Measurements from ENCODE around the gene RAB25. TPM values are rescaled to one million over a fixed set of nuclear protein-coding genes. Genes with fewer than 3 reads are reported as not detected.

RAB25 gene
- polyA plus RNA-seq, 1 donor from 2014 or later, result 1.3 TPM

DNA sequence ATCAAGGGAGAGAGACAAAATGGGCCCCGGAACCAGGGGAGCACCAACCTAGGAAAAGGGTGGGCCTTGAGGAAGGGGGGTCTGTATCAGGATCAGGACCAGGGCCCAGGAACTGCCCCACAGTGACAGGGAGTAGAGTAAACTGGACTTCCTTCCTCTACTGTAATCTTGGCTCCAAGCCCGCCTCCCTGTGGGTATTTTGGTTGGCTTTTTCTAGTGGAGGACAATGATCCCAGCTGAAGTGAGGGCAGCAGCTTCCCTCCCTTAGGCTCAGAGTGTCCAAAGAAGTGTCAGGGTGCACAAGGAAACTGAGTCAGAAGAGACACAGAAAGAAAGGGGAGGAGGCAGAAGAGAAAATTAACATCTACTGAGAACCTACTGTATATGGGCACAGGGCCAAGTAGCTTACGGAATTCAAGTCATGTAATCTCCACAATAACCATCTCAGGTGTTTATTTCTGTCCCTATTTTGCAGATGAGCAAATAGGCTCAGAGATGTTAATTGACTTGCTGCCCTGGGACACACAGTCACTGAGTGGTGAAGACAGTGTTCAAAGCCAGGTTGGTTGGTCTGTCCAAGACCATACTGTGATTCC lies 12.2 kb upstream of the RAB25 start:
- TF ChIP-seq TAF1 (IDR thresholded peaks at IDR 0.05; ENCODE audit: low read depth) (no peak), SMC3 (conservative IDR thresholded peaks at IDR 0.05; ENCODE audit: poor library complexity) (no peak), EP300 (conservative IDR thresholded peaks at IDR 0.05; ENCODE audit: poor library complexity, severe bottlenecking) (no peak), POLR2AphosphoS5 (IDR thresholded peaks at IDR 0.05) (no peak), RAD21 (conservative IDR thresholded peaks at IDR 0.05) (no peak), MXI1 (conservative IDR thresholded peaks at IDR 0.05; ENCODE audit: poor library complexity, severe bottlenecking) (no peak), EZH2 (IDR thresholded peaks at IDR 0.05; ENCODE audit: borderline replicate concordance, insufficient read depth, low read length, poor library complexity, severe bottlenecking) (no peak)
- TF ChIP-seq, protein P1, sequence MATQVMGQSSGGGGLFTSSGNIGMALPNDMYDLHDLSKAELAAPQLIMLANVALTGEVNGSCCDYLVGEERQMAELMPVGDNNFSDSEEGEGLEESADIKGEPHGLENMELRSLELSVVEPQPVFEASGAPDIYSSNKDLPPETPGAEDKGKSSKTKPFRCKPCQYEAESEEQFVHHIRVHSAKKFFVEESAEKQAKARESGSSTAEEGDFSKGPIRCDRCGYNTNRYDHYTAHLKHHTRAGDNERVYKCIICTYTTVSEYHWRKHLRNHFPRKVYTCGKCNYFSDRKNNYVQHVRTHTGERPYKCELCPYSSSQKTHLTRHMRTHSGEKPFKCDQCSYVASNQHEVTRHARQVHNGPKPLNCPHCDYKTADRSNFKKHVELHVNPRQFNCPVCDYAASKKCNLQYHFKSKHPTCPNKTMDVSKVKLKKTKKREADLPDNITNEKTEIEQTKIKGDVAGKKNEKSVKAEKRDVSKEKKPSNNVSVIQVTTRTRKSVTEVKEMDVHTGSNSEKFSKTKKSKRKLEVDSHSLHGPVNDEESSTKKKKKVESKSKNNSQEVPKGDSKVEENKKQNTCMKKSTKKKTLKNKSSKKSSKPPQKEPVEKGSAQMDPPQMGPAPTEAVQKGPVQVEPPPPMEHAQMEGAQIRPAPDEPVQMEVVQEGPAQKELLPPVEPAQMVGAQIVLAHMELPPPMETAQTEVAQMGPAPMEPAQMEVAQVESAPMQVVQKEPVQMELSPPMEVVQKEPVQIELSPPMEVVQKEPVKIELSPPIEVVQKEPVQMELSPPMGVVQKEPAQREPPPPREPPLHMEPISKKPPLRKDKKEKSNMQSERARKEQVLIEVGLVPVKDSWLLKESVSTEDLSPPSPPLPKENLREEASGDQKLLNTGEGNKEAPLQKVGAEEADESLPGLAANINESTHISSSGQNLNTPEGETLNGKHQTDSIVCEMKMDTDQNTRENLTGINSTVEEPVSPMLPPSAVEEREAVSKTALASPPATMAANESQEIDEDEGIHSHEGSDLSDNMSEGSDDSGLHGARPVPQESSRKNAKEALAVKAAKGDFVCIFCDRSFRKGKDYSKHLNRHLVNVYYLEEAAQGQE (IDR thresholded peaks at IDR 0.05; ENCODE audit: borderline replicate concordance), result no peak
- TF ChIP-seq, protein P2, sequence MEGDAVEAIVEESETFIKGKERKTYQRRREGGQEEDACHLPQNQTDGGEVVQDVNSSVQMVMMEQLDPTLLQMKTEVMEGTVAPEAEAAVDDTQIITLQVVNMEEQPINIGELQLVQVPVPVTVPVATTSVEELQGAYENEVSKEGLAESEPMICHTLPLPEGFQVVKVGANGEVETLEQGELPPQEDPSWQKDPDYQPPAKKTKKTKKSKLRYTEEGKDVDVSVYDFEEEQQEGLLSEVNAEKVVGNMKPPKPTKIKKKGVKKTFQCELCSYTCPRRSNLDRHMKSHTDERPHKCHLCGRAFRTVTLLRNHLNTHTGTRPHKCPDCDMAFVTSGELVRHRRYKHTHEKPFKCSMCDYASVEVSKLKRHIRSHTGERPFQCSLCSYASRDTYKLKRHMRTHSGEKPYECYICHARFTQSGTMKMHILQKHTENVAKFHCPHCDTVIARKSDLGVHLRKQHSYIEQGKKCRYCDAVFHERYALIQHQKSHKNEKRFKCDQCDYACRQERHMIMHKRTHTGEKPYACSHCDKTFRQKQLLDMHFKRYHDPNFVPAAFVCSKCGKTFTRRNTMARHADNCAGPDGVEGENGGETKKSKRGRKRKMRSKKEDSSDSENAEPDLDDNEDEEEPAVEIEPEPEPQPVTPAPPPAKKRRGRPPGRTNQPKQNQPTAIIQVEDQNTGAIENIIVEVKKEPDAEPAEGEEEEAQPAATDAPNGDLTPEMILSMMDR (IDR thresholded peaks at IDR 0.05; ENCODE audit: poor library complexity, severe bottlenecking), result no peak
- no peak overlapping the region for H3K27ac ChIP-seq (ENCODE audit: low read length)
- no peak overlapping the region for H3K4me3 ChIP-seq (ENCODE audit: low read length)
- peaks cover 14% of the 10 kb centered on the region for H3K79me2 ChIP-seq (replicated peaks; ENCODE audit: insufficient read depth, low read length)
- no peaks in the 10 kb centered on the region for H4K20me1 ChIP-seq (ENCODE audit: insufficient read depth)
- H3K27me3 ChIP-seq (ENCODE audit: insufficient read depth, low read depth, low read length), result no peaks in the 10 kb centered on the region
- H3K9me3 ChIP-seq (ENCODE audit: low read length), result no peaks in the 10 kb centered on the region
- H3K36me3 ChIP-seq (ENCODE audit: insufficient read depth, low read length), result no peaks in the 10 kb centered on the region
- no peak overlapping the region for H2AFZ ChIP-seq (ENCODE audit: low read depth, low read length)
- no peaks in the 10 kb centered on the region for H3F3A ChIP-seq (ENCODE audit: insufficient read depth, low read length, poor library complexity, severe bottlenecking)
- H3K4me2 ChIP-seq (ENCODE audit: low read length), result no peak overlapping the region
- no peaks in the 10 kb centered on the region for H3K9me2 ChIP-seq (ENCODE audit: insufficient read depth, low read length)
- H3K9ac ChIP-seq (ENCODE audit: low read length), result no peak overlapping the region

DNA sequence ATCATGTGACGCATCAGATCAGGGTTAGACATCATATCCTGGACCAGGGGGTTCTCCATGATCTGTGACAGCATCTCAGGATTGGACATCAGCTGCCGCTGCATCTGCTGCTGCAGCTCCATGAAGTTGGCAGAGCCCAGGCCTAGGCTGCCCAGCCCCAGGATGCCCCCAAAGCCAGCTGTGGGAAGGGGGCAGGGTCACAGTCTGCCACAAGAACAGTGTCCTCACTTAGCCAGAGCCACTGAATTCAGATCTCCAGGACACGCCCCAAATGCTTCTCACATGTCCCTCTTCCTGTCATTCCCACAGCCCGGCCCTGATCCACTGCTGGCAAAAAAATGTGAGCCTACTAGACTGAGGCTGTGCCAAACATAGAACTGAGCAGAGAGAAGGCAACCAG lies 10.6 kb upstream of the RAB25 start:
- peaks cover 20% of the 10 kb centered on the region for H3K79me2 ChIP-seq (replicated peaks; ENCODE audit: insufficient read depth, low read length)
- no peak overlapping the region for H3K9ac ChIP-seq (ENCODE audit: low read length)
- no peaks in the 10 kb centered on the region for H3K9me3 ChIP-seq (ENCODE audit: low read length)
- TF ChIP-seq MXI1 (conservative IDR thresholded peaks at IDR 0.05; ENCODE audit: poor library complexity, severe bottlenecking), result no peak
- no peak for TF ChIP-seq SMC3 (conservative IDR thresholded peaks at IDR 0.05; ENCODE audit: poor library complexity)
- TF ChIP-seq, protein P2 (IDR thresholded peaks at IDR 0.05; ENCODE audit: poor library complexity, severe bottlenecking), result no peak
- no peak for TF ChIP-seq RAD21 (conservative IDR thresholded peaks at IDR 0.05)
- TF ChIP-seq, protein P1 (IDR thresholded peaks at IDR 0.05; ENCODE audit: borderline replicate concordance), result no peak
- TF ChIP-seq TAF1 (IDR thresholded peaks at IDR 0.05; ENCODE audit: low read depth), result no peak
- TF ChIP-seq EP300 (conservative IDR thresholded peaks at IDR 0.05; ENCODE audit: poor library complexity, severe bottlenecking), result no peak
- no peak for TF ChIP-seq POLR2AphosphoS5 (IDR thresholded peaks at IDR 0.05)
- no peak for TF ChIP-seq EZH2 (IDR thresholded peaks at IDR 0.05; ENCODE audit: borderline replicate concordance, insufficient read depth, low read length, poor library complexity, severe bottlenecking)
- H3K36me3 ChIP-seq (ENCODE audit: insufficient read depth, low read length), result no peaks in the 10 kb centered on the region
- H3K27me3 ChIP-seq (ENCODE audit: insufficient read depth, low read depth, low read length), result no peaks in the 10 kb centered on the region
- H3F3A ChIP-seq (ENCODE audit: insufficient read depth, low read length, poor library complexity, severe bottlenecking), result peaks cover 3% of the 10 kb centered on the region
- H4K20me1 ChIP-seq (ENCODE audit: insufficient read depth), result no peaks in the 10 kb centered on the region
- no peak overlapping the region for H2AFZ ChIP-seq (ENCODE audit: low read depth, low read length)
- no peaks in the 10 kb centered on the region for H3K9me2 ChIP-seq (ENCODE audit: insufficient read depth, low read length)
- no peak overlapping the region for H3K27ac ChIP-seq (ENCODE audit: low read length)
- H3K4me2 ChIP-seq (ENCODE audit: low read length), result no peak overlapping the region
- no peak overlapping the region for H3K4me3 ChIP-seq (ENCODE audit: low read length)
